HG02610 (cell line): Measurements from ENCODE around the gene TBCC.

ENCODE experiments used
- ATAC-seq: cut with Tn5 transposase; IDR thresholded peaks from one replicate; pipeline ENCODE4 v1.9.1; 2021; ENCODE audit warnings: mild to moderate bottlenecking, moderate library complexity; ENCODE audit not compliant: unreplicated experiment

Gene TBCC

DNA sequence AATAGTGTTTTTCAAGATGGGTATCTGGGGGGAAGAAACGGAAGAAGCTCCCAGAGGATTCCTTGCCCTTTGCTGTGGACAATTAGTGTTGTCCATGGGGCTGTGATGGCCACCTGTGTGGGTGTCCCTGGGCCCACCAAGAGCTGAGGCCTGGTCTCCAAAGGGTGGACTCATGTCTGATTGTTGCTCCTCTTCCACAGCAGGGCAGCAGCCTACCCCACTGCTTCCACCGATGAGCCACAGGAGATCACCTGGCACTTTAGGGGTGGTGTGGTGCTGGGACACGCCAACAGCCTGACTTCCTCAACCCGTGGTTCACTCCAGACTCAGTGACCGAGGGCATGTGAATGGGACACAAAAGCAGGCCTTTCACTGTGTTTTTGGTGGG is 48.6 kb downstream of the TBCC start:
- no peak for ATAC-seq

DNA sequence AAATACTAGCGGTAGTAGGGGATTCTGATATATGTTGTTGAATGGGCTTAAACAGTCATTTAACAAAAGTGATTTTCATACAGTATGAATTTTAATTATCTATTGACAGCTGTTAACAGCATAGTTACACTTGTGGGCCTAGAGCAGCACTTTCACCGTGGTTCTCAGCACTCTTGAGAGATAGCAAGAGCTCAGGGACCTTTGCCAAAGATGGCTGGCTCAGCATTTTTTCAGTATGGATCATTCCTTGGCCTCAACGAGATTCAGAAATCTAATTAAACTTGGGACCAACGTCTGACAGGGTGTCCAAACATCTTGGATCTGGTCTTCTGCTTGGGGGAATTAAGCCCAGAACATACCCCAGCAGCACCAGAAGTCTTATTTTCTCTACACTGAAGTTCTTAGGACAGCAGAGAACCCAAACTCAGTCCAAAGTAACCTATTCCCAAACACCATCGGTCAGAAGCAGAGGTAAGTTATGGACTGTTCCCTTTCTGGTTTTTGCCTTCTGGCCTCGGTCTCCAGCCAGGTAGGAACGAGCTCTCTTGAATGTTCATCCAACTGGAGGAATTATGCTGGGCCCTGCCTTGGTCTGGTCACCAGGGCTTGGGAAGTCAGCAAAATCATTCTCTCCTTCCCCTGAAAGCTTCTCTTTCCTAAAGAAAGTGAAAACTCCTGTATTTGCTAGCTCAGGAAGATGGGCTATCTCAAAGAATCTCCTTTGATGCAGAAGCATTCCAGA is 49.2 kb downstream of the TBCC start:
- no peak for ATAC-seq

DNA sequence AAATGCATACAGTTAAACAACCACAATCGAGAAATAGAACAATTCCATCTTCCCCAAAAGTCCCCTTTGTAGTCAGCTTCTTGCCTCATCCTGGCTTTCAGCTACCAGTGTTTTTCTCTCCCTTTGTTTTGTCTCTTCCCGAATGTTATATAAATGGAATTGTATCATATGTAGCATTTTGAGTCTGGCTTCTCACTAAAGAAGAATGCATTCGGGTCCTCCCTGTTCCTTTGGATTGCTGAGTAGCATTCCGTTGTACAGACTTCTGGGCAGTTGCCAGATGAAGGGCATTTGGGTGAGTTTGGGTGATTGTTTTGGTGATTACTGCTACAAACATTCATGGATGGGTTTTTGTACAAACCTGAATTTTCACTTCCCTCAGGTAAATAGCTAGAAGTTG is 51.3 kb downstream of the TBCC start:
- no peak for ATAC-seq
